Measurements from ENCODE around the gene TPD52L1.
"Not testable (repeated sequence)": the region's sequence is repeated elsewhere in the genome, so short reads cannot be mapped to it uniquely, and the experiment has no call there.

The TPD52L1 gene

GRCh38 chr6:125153391-125154117 lies at the start of gene TPD52L1:
Gene TPD52L1, plus strand, starts transcription at chr6:125153773. Its CDS starts 179 bp downstream, at chr6:125153952.
- DNase-seq = peak; percentile 12

- no peak for DNase-seq
Observed at GRCh38 chr6:125104425-125104824, 49.1 kb upstream of the TPD52L1 start.

GRCh38 chr6:125107048-125107447 lies 46.5 kb upstream of the TPD52L1 start:
- no peak for DNase-seq

GRCh38 chr6:125107896-125108295 lies 45.7 kb upstream of the TPD52L1 start:
- DNase-seq = no peak

GRCh38 chr6:125110056-125110455 lies 43.5 kb upstream of the TPD52L1 start:
- DNase-seq = no peak

GRCh38 chr6:125111219-125111983 lies 42.2 kb upstream of the TPD52L1 start:
- no peak for DNase-seq

- DNase-seq = no peak
Observed at GRCh38 chr6:125112934-125113333, 40.6 kb upstream of the TPD52L1 start.

GRCh38 chr6:125114248-125114858 lies 39.2 kb upstream of the TPD52L1 start:
- no peak for DNase-seq

GRCh38 chr6:125116170-125116569 lies 37.4 kb upstream of the TPD52L1 start:
- no peak for DNase-seq

GRCh38 chr6:125116710-125117109 lies 36.9 kb upstream of the TPD52L1 start:
- no peak for DNase-seq

GRCh38 chr6:125117818-125118217 lies 35.8 kb upstream of the TPD52L1 start:
- no peak for DNase-seq

- no peak for DNase-seq
Observed at GRCh38 chr6:125120054-125120590, 33.5 kb upstream of the TPD52L1 start.

- no peak for DNase-seq
Observed at GRCh38 chr6:125121894-125122293, 31.7 kb upstream of the TPD52L1 start.

GRCh38 chr6:125123051-125123450 lies 30.5 kb upstream of the TPD52L1 start:
- no peak for DNase-seq

- no peak for DNase-seq
Observed at GRCh38 chr6:125123468-125124048, 30.0 kb upstream of the TPD52L1 start.

- DNase-seq = no peak
Observed at GRCh38 chr6:125124049-125124669, 29.4 kb upstream of the TPD52L1 start.

GRCh38 chr6:125125856-125126255 lies 27.7 kb upstream of the TPD52L1 start:
- DNase-seq = not testable (repeated sequence)

GRCh38 chr6:125129354-125129753 lies 24.2 kb upstream of the TPD52L1 start:
- no peak for DNase-seq

- DNase-seq = no peak
Observed at GRCh38 chr6:125132058-125132457, 21.5 kb upstream of the TPD52L1 start.

- DNase-seq = no peak
Observed at GRCh38 chr6:125136378-125136777, 17.2 kb upstream of the TPD52L1 start.

- no peak for DNase-seq
Observed at GRCh38 chr6:125138083-125138482, 15.5 kb upstream of the TPD52L1 start.

GRCh38 chr6:125140808-125141207 lies 12.8 kb upstream of the TPD52L1 start:
- no peak for DNase-seq

- no peak for DNase-seq
Observed at GRCh38 chr6:125142618-125143017, 11.0 kb upstream of the TPD52L1 start.
